ENCODE results near the gene PGRMC2. TPM values are rescaled to one million over a fixed set of nuclear protein-coding genes. Genes with fewer than 3 reads are reported as not detected.

The PGRMC2 gene
- total and polyA plus RNA-seq, 2 experiments from 2014 or later, result 65.6 to 84.7 TPM

DNA sequence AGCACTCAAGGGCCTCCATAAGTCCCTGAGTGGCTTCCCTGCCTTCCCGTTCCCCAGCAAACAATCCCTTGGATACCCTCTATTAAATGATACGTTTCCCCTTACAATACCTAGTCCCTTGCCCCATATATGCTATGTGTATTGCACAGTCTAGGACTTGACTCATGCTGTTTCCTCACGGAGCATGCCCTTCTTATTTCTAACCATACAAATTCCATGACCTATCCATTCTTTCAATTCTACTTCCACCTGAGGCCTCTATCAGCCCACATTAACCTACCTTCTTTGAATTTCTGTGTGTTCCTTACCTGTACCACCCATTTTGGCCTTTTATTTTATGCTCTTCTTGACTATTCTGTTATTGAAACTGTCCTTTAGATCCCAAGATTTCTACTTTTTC, 2.9 kb upstream of the PGRMC2 start:
- H3K9me3 ChIP-seq (ENCODE audit: low read depth), result no peaks in the 10 kb centered on the region
- 98% methylated on average over 3 of the region's 3 CpGs for WGBS (ENCODE audit: low lambda C conversion rate, missing lambda C conversion rate)
- no peak overlapping the region for H2AFZ ChIP-seq
- TF ChIP-seq, protein P1, sequence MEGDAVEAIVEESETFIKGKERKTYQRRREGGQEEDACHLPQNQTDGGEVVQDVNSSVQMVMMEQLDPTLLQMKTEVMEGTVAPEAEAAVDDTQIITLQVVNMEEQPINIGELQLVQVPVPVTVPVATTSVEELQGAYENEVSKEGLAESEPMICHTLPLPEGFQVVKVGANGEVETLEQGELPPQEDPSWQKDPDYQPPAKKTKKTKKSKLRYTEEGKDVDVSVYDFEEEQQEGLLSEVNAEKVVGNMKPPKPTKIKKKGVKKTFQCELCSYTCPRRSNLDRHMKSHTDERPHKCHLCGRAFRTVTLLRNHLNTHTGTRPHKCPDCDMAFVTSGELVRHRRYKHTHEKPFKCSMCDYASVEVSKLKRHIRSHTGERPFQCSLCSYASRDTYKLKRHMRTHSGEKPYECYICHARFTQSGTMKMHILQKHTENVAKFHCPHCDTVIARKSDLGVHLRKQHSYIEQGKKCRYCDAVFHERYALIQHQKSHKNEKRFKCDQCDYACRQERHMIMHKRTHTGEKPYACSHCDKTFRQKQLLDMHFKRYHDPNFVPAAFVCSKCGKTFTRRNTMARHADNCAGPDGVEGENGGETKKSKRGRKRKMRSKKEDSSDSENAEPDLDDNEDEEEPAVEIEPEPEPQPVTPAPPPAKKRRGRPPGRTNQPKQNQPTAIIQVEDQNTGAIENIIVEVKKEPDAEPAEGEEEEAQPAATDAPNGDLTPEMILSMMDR (IDR thresholded peaks at IDR 0.05; ENCODE audit: poor library complexity), result no peak
- TF ChIP-seq EZH2 (IDR thresholded peaks at IDR 0.05; ENCODE audit: borderline replicate concordance) (no peak), EZH2phosphoT487 (IDR thresholded peaks at IDR 0.05; ENCODE audit: low read depth, severe bottlenecking, unreplicated experiment) (no peak)
- no peaks in the 10 kb centered on the region for H3K27me3 ChIP-seq
- peaks cover 21% of the 10 kb centered on the region for H3K79me2 ChIP-seq
- no peaks in the 10 kb centered on the region for H3K4me1 ChIP-seq (ENCODE audit: insufficient read depth)
- no peaks in the 10 kb centered on the region for H3K9me2 ChIP-seq (replicated peaks; ENCODE audit: insufficient read depth)
- no peak overlapping the region for H3K27ac ChIP-seq
- no peak overlapping the region for H3K4me2 ChIP-seq
- H3K4me3 ChIP-seq, result no peak overlapping the region
- H4K20me1 ChIP-seq (ENCODE audit: insufficient read depth, poor library complexity, severe bottlenecking), result peaks cover 3% of the 10 kb centered on the region
- no peaks in the 10 kb centered on the region for H3K36me3 ChIP-seq (replicated peaks; ENCODE audit: insufficient read depth, low read depth)
- no peak for DNase-seq (ENCODE audit: low spot score)

DNA sequence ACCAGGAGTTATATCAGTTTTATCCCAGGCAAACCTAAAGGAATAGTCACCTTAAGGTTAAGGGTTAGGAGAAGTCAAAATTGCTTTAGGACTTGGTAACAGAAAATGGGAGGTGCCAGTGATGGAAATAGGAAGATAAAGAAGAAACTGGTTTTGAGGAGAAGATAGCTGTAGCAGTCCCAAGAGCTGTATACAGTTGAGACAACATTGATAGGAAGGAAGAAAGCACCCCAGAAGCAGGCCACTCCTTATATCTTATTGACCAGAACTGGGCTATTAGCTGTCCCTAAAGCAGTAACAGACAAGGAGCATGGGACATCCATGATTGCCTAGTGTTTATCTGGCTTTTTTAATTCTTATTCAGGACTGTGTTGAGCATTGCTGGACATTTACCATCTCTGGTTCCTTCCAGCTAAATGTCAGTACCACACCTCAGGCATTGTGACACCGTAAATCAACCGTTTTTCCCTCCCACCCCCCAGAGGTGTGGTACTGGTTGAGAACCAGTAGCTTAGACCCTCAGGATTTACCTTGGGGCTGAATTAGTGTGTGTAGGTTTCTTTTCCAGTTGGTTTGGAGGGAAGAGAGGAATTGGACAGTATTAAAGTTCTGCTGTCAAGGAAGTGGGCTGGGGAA, 2.0 kb upstream of the PGRMC2 start:
- peaks cover 30% of the 10 kb centered on the region for H3K79me2 ChIP-seq
- peaks cover 10% of the 10 kb centered on the region for H4K20me1 ChIP-seq (ENCODE audit: insufficient read depth, poor library complexity, severe bottlenecking)
- no peak overlapping the region for H3K27ac ChIP-seq
- no peak overlapping the region for H2AFZ ChIP-seq
- TF ChIP-seq, protein P1 (IDR thresholded peaks at IDR 0.05; ENCODE audit: poor library complexity), result no peak
- TF ChIP-seq EZH2 (IDR thresholded peaks at IDR 0.05; ENCODE audit: borderline replicate concordance), result no peak
- TF ChIP-seq EZH2phosphoT487 (IDR thresholded peaks at IDR 0.05; ENCODE audit: low read depth, severe bottlenecking, unreplicated experiment), result no peak
- peak overlapping the region; percentile 83 for H3K4me2 ChIP-seq
- DNase-seq (ENCODE audit: low spot score), result no peak
- H3K4me1 ChIP-seq (ENCODE audit: insufficient read depth), result peaks cover 2% of the 10 kb centered on the region
- no peaks in the 10 kb centered on the region for H3K36me3 ChIP-seq (replicated peaks; ENCODE audit: insufficient read depth, low read depth)
- H3K4me3 ChIP-seq, result no peak overlapping the region
- H3K27me3 ChIP-seq, result no peaks in the 10 kb centered on the region
- WGBS (ENCODE audit: low lambda C conversion rate, missing lambda C conversion rate), result 95% methylated on average over 2 of the region's 2 CpGs
- no peaks in the 10 kb centered on the region for H3K9me3 ChIP-seq (ENCODE audit: low read depth)
- H3K9me2 ChIP-seq (replicated peaks; ENCODE audit: insufficient read depth), result no peaks in the 10 kb centered on the region

GRCh38 chr4:128288689-128289106, 1.1 kb upstream of the PGRMC2 start:
- H3K4me3 ChIP-seq, result peak overlapping the region; percentile 43
- WGBS (ENCODE audit: low lambda C conversion rate, missing lambda C conversion rate), result 6% methylated on average over 13 of the region's 13 CpGs
- H4K20me1 ChIP-seq (ENCODE audit: insufficient read depth, poor library complexity, severe bottlenecking), result peaks cover 14% of the 10 kb centered on the region
- H3K9me3 ChIP-seq (ENCODE audit: low read depth), result no peaks in the 10 kb centered on the region
- peaks cover 40% of the 10 kb centered on the region for H3K79me2 ChIP-seq
- peak; percentile 40 for DNase-seq (ENCODE audit: low spot score)
- peak overlapping the region; percentile 93 for H3K27ac ChIP-seq
- no peaks in the 10 kb centered on the region for H3K36me3 ChIP-seq (replicated peaks; ENCODE audit: insufficient read depth, low read depth)
- H3K9me2 ChIP-seq (replicated peaks; ENCODE audit: insufficient read depth), result no peaks in the 10 kb centered on the region
- peak overlapping the region; percentile 83 for H3K4me2 ChIP-seq
- no peak for TF ChIP-seq EZH2 (IDR thresholded peaks at IDR 0.05; ENCODE audit: borderline replicate concordance)
- TF ChIP-seq, protein P1 (IDR thresholded peaks at IDR 0.05; ENCODE audit: poor library complexity), result no peak
- TF ChIP-seq EZH2phosphoT487 (IDR thresholded peaks at IDR 0.05; ENCODE audit: low read depth, severe bottlenecking, unreplicated experiment), result no peak
- peak overlapping the region; percentile 66 for H2AFZ ChIP-seq
- no peaks in the 10 kb centered on the region for H3K27me3 ChIP-seq
- peaks cover 7% of the 10 kb centered on the region for H3K4me1 ChIP-seq (ENCODE audit: insufficient read depth)
